ENCODE data around the gene PTPRN2.

PTPRN2 gene

DNA sequence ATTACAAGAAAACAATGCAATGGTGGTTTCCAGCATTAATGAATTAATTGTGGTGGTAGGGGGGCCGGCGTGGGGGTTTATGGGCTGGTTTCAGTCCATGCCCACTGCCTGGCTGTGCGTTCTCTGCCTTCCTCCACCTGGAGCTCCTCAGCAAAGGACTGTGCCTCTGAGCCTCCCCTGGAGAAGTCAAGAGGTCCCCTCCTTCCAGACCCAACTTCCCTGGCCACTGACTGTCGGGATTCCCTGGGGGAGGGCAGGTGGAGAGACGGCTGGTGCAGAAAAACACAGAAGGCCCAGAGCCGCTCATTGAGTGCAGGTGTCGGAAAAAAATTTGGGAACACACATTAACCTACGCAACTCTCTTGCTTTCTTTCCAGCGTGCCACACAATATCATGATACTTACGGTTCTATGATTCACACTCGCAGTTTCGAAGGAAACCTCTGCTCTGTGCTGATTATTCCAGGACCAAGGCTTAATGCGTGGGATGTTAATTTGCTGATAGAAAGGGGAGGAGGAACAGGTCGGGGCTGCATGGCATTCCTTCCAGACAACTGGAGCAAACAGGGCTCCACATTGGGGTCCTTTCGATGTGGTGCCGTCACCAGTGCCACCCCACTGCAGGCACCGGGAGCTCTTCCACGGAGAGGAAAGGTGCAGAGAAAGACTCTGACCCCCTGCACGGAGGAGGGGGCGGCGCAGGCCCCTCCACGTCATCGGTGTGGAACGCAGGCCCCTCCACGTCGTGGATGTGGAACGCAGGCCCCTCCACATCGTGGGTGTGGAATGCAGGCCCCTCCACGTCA, 744.1 kb downstream of the PTPRN2 start:
- no peak for DNase-seq

DNA sequence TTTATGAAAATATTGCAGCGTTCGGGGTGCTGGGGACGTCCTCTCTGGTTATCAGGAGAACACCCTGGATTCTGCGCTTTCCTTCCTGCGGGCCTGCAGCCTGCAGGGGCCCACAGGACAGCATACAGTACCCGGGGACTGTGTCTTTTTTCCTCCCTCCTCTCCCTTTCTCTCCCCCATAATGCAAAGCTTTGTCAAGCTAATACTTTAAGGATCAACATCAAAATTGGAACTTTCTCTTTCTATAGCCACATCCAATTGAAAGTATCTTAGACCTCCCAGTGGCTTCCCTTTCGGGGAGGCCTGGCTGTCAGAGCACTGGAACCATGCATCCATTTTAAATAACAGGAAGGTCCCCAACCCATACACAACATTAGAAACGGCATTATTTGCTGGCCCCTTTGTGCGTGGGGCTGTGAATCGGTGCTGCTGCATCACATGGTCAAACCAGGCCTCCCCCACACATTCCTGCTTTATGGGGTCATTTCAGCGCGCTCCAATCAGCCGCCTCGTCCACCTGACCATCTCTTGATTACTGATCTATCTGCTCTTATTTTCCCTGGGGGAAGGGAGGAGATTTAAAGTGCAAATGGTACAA, 745.8 kb downstream of the PTPRN2 start:
- no peak for DNase-seq

DNA sequence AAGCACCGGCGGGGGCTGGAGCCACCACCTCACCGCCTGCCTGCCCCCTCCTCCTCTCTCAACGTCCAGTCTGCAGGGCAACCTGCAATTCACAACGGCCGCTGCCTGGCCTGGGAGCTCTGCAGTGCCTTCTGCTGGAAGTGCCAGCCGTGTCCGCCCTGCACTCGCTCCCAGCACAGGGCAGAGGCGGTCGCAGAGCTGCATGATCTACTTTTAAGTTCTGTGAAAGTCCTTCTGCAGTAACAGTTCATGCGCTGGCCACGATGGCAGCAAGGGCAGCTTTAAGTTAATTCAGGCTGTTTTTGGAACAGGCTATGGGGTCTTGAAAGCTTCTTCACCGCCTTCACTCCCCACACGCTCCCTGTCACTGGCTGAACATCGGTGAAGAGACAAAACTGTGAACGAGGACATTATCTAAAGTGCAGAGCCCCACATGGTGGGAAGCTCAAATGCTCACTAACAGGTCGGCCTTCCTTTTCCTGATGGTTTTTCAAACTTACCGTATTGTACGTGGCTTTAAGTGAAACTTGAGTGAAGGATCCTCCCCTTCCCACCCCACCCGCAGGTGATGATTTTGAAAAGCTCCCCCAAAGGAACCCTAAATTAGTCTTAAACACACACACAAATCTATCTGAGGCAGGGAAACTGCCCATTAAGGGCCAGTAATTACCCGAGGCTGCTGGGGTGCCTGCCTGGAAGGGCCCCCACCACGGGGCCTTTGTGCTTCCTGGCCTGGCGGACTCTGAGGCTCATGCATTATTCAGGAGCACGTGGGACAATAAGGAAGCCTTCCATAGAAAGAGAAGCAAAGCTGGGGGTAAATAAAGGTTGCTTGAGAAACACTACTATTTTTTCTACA, 746.5 kb downstream of the PTPRN2 start:
- DNase-seq, result no peak

DNA sequence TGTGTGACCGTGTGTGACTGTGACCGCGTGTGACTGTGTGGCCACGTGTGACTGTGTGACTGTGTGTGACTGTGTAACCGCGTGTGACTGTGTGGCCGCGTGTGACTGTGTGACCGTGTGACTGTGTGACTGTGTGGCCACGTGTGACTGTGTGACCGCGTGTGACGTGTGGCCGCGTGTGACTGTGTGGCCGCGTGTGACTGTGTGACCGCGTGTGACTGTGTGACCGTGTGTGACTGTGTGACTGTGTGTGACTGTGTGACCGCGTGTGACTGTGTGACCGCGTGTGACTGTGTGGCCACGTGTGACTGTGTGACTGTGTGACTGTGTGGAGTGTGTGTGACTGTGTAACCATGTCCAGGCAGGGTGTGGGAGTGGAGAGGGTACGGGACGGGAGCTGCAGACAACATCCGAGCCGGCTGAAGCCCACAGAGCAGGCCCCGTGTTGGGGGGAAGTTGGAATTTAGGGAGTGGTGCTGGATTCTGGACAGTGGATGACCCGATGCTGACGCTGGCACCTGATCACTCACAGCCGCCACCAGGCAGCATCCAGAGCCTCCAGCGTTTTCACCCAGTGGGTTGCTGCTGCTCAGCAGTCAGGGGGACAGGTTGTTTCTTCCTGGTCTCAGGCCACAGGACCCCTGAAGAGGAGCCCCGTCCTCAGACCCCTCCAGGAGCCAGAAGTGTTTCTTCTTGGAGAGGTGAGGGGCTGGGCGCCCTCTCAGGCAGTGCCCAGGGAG, 747.3 kb downstream of the PTPRN2 start:
- DNase-seq, result no peak

DNA sequence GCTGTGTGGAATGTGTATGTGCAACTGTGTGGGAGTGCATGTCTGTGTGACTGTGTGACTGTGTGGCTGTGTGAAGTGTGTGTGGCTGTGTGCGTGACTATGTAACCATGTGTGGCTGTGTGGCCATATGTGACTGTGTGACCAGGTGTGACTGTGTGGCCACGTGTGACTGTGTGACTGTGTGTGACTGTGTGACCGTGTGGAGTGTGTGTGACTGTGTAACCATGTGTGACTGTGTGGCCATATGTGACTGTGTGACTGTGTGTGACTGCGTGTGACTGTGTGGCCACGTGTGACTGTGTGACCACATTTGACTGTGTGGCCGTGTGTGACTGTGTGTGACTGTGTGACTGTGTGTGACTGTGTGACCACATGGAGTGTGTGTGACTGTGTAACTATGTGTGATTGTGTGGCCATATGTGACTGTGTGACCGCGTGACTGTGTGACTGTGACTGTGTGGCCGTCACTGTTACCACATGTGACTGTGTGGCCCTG, 747.9 kb downstream of the PTPRN2 start:
- DNase-seq, result no peak

DNA sequence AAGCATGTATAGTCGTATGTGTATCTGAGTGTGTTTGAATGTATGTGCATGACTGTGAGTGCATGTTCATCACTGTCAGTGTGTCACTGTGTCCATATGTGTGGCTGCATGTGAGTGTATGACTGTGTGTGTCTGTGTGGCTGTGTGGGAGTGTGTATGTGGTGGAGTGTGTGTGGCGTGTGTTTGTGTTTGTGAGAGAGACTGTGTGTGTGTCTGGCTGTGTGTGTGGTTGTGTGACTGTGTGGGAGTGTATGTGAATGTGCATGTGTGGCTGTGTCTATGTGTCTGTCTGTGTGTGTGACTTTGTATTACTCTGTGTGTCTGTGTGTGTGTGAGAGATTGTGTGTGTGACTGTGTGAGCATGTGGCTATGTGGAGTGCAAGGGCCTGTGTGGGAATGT, 748.4 kb downstream of the PTPRN2 start:
- DNase-seq, result no peak

DNA sequence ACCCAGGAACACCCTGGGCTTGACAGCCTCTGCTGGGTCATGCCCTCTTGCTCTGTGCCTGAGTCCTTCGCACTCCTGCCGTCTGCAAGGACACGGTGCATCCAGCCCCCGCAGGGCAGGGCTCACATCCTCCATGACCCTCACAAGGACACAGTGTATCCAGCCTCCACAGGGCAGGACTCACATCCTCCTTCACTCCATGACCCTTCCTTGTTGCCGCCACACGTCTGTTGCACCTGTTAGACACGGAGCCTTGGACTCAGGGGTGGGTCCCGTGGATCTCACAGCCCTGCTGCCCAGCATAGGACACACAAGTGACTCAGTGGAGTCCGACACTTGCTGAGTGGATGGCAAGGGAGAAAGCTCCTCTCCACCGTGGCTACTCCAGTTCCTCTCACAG, 750.1 kb downstream of the PTPRN2 start:
- DNase-seq, result no peak

DNA sequence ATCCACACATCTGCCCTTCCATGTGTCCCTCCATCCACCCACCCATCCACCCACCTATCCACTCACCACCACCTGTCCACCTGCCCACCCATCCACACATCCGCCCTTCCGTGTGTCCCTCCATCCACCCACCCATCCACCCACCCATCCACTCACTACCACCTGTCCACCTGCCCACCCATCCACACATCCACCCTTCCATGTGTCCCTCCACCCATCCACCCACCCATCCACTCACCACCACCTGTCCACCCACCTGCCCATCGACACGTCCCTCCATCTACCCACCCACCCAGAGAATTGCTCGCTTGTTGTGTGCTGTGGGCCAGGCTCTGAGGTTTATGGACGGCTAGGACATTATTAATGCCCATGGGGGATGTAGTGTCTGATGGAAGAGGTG, 750.6 kb downstream of the PTPRN2 start:
- DNase-seq, result no peak

DNA sequence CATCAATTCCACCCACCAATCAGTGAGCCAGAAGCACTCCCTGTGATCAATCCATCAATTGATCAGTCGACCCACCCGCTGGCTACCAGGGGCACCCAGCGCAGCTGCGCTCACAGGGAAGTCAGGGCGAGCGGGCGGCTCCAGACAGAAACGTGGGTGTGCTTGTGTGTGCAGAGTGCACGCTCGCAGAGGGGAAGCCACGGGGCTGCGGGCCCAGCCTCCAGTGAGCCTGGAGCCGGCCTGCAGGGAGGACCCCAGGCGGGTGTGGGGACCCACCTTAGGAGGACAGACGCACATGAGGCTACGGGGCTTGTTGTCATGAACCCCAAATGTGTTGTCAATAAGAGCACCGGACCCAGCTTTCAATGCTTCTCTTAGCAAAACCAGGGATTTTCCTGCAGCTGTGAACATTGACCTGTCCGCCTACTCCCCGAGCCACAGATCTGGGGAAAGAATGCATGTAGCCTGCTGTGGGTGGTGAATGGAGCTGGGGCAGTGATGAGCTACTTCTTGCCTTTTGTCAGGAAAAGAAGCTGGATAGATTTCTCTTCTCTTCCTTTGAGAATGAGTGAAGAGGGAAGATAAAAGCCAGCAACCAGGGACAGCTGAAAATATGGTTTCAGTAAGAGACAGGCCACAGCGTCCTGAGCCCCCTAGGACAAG, 753.0 kb downstream of the PTPRN2 start:
- DNase-seq, result no peak

DNA sequence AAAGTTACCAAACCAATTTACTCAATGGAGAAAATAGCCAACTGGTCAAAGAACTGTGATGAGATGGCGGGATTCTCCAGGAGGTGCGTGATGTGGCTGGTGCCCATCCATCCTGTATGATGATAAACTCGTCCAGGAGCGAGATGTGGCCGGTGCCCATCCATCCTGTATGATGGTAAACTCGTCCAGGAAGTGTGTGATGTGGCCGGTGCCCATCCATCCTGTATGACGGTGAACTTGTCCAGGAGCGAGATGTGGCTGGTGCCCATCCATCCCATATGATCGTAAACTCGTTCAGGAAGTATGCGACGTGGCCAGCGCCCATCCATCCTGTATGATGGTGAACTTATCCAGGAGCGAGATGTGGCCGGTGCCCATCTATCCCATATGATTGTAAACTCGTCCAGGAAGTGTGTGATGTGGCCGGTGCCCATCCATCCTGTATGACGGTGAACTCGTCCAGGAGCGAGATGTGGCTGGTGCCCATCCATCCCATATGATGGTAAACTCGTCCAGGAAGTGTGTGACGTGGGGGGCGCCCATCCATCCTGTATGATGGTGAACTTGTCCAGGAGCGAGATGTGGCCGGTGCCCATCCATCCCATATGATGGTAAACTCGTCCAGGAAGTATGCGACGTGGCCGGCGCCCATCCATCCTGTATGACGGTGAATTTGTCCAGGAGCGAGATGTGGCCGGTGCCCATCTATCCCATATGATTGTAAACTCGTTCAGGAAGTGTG, 754.6 kb downstream of the PTPRN2 start:
- no peak for DNase-seq

DNA sequence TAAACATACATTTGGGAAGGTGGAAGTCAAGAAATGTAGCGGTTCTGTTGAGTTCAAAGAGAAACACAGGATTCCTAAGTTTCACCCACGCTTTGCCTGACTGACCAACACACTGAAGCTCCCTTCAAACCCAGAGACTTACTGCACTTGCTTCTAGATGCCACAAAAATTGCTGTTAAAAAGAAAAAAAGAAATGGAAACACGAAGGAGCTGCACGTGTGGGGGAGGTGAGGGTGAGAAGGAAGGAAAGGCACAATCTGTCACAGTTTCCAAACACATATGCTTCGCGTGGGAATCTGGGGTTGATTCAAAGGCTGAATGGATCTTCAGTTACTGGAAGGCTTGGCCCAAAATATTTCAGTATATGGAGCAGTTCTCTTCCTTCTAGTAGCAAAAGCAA, 755.2 kb downstream of the PTPRN2 start:
- no peak for DNase-seq

DNA sequence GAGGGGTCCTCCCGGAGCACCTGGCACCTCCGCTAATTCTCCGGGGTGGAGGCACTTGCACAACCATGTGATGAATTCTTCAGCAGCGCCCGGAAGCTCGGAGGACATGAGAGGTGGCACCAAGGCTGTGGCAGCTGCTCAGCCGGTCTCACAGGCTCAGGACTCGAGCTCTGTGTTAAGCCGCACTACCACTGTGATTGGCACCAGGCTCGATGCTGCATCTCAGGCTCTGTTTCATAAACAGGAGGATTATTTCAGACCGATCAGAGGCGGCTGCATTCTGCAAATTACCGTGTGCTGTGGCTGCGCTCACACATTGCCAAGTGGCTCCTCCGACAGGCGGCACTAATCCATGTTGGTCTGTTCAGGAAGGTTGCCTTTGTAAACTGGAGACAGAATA, 755.6 kb downstream of the PTPRN2 start:
- DNase-seq, result no peak

DNA sequence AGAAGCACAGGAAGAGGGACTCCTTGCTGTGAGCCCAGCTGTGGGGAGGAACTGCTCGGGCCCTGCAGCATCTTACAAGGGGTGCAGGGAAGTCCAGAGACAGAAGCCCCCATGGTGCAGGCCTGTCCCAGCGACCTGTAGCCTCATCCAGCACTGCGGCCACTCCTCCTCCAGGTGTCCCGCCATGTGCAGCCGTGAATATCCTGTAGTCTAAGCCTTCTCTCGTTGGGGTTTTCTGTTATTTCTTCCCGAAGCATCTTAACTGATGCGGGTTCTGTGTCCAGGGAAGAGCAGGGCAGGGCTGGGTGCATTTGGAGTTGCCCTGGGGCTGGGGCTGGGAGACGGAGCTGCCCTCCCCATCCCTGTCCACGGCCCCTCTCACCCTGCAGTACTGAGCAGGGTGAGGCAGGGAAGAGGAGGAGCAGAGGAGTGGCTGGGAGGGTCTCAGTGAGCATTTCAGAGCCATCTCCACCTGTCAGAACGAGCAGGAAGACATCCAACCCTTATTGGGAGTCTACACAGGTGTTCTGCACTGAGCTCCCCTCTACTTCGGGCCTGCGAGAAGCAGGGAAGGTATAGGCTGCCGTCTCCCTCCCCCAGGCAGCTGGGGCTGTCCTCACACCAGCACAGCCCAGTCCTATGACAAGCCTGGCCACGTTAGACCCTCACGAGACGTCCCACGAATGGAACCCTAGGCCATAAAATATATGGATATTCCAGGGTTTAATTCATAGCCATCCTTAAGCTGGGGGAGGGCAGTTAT, 756.3 kb downstream of the PTPRN2 start:
- no peak for DNase-seq

DNA sequence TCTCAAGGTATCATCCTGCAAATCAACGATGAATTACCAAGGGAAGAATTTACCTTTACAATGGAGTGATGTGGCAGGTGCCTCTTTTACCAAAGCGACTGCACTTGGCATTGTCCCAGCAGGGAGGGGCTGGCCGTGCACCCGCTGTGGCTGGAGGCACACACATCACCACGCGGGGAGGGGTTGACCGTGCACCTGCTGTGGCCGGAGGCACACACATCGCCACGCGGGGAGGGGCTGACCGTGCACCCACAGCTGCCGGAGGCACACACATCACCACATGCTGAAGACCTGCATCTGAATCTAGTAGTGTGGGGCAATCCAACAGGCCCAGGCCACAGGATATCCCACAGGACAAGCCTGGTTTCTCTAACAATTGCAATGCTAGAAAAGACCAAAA, 757.3 kb downstream of the PTPRN2 start:
- DNase-seq, result no peak

DNA sequence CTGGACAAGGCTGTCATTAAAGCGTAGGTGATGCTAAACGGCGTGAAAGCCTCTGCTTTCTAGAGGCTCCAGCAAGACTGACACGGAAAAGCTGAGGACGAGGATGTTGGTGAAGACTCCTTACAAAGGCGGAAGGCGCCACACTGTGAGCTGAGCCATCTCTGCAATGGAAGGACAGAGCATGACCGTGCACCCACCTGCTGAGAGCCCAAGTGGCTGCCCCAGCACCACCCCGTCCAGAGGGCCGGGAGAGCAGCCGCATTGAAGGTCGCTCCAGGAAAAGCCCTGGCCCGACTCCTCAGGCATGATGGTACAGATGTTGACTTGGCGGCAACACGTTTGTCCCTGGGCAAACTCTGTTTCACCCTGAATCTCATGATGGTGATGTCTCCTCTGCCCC, 758.1 kb downstream of the PTPRN2 start:
- DNase-seq, result no peak

DNA sequence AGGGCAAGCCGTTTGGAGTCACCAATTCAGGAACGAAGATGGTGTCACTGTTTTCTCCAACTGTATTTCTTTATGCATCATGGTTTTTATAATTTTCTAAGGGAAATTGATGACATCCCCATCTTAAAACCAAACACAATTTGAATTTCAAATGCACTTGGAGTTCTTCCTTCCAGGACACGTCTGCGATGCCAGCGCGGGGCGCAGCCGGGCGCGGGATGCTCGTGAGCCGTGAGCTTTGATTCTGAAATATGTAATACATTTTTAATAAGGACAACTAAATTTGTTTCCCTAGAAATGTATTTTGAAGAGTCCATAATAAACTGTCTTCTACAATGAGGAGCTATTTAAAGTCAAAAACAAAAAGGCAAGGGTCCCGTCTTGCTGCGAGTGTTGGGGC, 758.7 kb downstream of the PTPRN2 start:
- no peak for DNase-seq

DNA sequence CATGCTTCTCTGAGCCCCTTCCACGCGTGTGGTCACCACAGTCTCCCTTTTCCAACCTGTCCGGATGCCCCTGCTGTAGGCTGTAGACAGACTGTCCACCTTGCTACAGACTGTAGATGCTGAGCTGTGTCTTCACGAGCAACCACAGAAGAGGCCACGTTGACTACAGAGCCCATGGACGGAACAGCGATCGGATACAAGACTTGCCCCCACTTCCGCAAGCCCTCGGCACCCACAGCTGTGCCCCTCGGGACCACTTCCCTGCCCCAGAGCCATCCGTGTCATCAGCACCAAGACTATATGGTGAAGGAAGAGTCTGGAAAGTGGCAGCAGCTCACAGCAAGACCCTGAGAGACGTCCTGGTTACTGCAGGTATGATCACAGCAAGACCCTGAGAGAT, 759.4 kb downstream of the PTPRN2 start:
- no peak for DNase-seq

DNA sequence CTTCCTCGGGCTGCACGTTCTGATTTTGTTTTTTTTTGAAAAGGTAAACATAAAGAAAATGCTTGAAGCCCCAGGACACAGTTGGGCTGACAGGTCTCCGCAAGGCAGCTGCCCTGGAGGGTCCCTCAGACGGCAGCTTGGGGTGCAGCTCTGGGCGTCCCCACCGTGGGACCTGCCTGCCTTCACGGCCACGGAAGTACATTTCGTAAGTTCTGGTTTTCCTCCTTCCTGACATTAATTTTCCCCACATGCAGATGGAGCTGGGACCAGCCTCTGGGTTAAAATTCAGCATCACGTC, 759.8 kb downstream of the PTPRN2 start:
- no peak for DNase-seq

DNA sequence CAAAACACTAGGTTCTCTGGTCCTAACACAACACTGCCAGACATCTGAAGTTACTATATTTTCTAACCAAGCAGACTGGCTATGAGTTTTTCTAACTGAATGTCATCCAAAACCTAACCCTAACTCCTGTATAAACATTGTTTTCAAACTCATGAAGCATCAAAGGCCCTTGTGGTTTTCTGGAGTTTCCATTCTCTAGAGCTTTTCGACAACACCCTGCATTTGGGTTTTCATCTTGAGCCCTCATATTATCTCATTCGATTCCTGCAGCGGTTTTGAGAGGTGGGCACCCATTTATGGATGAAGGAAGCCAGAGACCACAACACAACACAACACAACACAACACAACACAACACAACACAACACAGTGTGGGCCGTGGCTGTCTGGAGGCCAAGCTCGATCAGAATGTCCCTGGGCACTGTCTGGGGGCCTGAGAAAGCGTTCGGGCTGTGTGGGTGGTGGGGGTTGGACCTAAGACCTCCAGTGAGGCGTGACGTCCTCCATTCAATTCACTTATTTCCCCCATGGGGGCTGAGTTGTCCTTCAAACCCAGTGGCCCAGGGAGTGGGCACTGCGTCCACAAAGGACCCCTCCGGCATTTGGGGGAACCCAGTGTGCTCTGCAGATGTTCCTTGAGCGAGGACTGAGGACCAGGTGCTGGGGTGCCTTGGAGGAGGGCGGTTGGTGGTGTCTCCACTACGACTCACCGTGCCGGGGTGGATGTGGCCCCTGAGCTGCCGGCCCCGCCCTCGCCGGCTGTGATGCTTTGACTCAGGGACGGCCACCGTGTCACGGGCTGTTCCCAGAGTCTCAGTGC, 760.4 kb downstream of the PTPRN2 start:
- DNase-seq, result no peak

DNA sequence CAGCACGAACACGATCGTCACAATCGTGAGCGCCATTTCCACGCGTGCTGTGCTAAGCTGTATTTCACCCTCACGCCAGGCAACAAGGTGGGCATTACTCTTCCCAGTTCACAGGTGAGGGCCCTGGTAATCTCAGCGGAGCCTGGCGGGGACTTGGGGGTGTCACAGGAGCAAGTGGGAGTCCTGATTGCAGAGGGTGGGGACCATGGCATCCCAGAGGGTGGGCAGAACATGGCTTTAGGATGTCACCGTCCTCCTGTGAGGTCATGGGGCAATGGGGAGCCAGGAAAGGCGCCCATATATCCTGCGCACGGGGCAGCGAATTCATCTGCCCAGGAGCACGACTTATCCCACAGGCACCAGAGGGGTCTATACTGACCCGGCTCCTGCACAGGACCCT, 761.1 kb downstream of the PTPRN2 start:
- DNase-seq, result no peak
